Measurements from ENCODE around the gene OR4F15.
"Not testable (repeated sequence)": the region's sequence is repeated elsewhere in the genome, so short reads cannot be mapped to it uniquely, and the experiment has no call there.

Gene OR4F15, protein sequence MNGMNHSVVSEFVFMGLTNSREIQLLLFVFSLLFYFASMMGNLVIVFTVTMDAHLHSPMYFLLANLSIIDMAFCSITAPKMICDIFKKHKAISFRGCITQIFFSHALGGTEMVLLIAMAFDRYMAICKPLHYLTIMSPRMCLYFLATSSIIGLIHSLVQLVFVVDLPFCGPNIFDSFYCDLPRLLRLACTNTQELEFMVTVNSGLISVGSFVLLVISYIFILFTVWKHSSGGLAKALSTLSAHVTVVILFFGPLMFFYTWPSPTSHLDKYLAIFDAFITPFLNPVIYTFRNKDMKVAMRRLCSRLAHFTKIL
- total RNA-seq: 0 reads per million in 3 donors

DNA sequence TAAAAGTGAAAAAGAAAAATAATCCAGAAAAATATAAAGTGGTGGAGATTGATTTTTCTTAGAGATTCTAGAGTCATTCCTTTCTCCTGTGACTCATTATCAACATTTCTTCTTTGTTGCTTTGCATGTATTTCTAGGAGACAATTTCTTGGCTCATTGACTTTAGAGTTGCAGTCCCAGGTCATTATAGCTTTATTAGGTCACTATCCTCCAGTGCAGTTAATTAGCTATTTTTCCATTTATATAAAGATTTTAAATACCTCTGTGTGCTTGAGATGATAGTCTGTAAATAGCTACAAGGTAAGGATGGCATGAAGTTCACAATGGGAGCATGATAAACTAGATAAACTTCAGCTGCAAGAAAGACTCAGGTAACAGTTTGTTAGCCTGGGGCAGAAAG is at the start of gene OR4F15:
Gene OR4F15 (plus strand): TSS at position 301 of the 400 bp plus-strand sequence. CDS start 5,985 bp downstream, outside the sequence.
- no peaks in the 10 kb centered on the region for H3K36me3 ChIP-seq (ENCODE audit: control insufficient read depth, insufficient read depth, low read length)
- no peak for DNase-seq
- no peak within 1 kb of the TSS for H3K4me3 ChIP-seq (ENCODE audit: insufficient read depth, low read depth, low read length, poor library complexity, severe bottlenecking)
- no peaks in the 10 kb centered on the region for H3K9me3 ChIP-seq (ENCODE audit: control insufficient read depth, low read length)
- no peaks in the 10 kb centered on the region for H3K4me1 ChIP-seq (ENCODE audit: control insufficient read depth, insufficient read depth, low read length, poor library complexity, severe bottlenecking)
- no peak within 1 kb of the TSS for H3K27ac ChIP-seq (ENCODE audit: insufficient read depth, low read length, poor library complexity, severe bottlenecking)
- H3K27me3 ChIP-seq (replicated peaks; ENCODE audit: control insufficient read depth, insufficient read depth, low read length, poor library complexity, severe bottlenecking): peaks cover 2% of the 10 kb centered on the region

DNA sequence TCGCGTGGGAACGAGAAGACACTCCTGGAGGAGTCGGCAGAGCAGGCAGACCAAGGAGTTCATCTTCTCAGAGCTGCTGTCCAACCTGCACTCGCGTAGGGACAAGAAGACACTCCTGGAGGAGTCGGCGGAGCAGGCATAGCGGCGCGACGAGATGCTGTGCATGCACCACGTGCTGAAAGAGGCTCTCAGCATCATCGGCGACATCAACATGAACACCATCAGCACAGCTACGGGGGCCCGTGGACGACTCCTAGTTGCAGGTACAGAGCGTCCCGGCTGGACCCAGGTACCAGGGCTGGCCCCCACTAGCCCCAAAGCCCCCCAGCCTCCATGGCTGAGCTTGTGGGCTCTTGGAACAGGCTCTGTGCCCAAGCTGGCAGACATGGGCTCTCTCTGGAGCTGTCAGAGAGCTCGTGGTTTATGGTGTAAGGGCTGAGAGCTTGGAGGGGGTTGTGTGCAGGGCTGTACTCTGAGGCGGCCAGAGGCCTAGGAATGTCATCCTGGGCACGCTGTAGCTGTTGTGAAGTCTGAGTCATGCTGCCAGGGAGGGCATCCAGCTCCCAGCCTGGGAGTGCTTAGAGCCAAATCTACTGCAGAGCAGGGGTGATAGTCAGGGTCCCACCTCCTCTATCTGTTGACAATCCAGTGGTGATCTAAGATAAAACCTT is 47.2 kb upstream of the OR4F15 start:
- H3K4me1 ChIP-seq (ENCODE audit: control insufficient read depth, insufficient read depth, low read length, poor library complexity, severe bottlenecking); H3K27ac ChIP-seq (ENCODE audit: insufficient read depth, low read length, poor library complexity, severe bottlenecking); H3K36me3 ChIP-seq (ENCODE audit: control insufficient read depth, insufficient read depth, low read length); H3K4me3 ChIP-seq (ENCODE audit: insufficient read depth, low read depth, low read length, poor library complexity, severe bottlenecking); DNase-seq; H3K27me3 ChIP-seq (replicated peaks; ENCODE audit: control insufficient read depth, insufficient read depth, low read length, poor library complexity, severe bottlenecking); H3K9me3 ChIP-seq (ENCODE audit: control insufficient read depth, low read length): not testable (repeated sequence)

DNA sequence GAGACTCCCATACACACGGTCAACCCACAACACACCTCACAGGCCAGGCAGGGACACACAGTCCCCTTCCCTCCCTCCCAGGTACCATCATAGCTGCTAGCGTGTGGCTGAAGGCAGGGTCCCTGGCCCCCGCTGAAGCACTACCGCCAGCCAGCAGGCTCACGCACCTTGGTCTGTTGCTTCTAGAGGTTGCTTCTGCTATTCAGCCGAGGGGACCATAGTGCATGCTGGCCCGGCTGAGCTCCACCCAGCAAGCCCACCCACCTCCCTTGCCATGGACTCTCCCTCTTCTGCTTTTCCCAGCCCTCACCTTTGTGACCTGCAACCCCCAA is 46.7 kb upstream of the OR4F15 start:
- not testable (repeated sequence) for H3K4me3 ChIP-seq (ENCODE audit: insufficient read depth, low read depth, low read length, poor library complexity, severe bottlenecking); H3K27ac ChIP-seq (ENCODE audit: insufficient read depth, low read length, poor library complexity, severe bottlenecking); H3K4me1 ChIP-seq (ENCODE audit: control insufficient read depth, insufficient read depth, low read length, poor library complexity, severe bottlenecking); H3K9me3 ChIP-seq (ENCODE audit: control insufficient read depth, low read length); H3K27me3 ChIP-seq (replicated peaks; ENCODE audit: control insufficient read depth, insufficient read depth, low read length, poor library complexity, severe bottlenecking); H3K36me3 ChIP-seq (ENCODE audit: control insufficient read depth, insufficient read depth, low read length); DNase-seq

DNA sequence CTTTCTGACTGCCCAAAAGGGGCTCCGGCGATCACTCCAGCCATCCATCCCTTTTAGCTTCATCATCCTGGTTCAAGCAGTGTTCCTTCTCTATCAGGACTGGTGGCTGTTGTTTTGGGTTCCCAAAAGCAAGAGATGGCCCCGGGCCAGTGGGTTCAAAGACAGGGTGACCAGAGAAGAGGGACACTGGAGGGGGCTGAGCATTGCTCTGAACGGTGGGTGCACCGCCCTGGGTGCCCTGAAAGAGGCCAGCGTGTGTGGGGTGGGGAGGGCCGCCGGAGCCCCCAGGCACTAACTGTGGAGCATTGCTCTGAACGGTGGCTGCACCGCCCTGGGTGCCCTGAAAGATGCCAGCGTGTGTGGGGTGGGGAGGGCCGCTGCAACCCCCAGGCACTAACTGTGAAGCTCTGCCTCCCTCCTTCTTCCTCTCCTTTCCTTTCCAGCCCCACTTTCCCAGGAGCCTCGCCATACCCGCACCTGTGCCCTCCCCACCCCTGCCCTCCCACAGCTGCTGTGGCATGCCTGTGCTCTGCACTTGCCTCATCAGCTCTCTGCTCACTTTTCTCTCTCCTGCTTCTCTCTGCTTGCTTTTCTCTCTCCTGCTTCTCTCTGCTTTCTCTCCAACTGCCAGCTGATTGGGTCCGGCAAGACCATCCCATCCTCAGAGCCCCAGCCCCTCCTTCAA is 46.1 kb upstream of the OR4F15 start:
- no peak for DNase-seq
- H3K27ac ChIP-seq (ENCODE audit: insufficient read depth, low read length, poor library complexity, severe bottlenecking): no peak overlapping the region
- no peak overlapping the region for H3K4me3 ChIP-seq (ENCODE audit: insufficient read depth, low read depth, low read length, poor library complexity, severe bottlenecking)
- no peaks in the 10 kb centered on the region for H3K27me3 ChIP-seq (replicated peaks; ENCODE audit: control insufficient read depth, insufficient read depth, low read length, poor library complexity, severe bottlenecking)
- no peaks in the 10 kb centered on the region for H3K9me3 ChIP-seq (ENCODE audit: control insufficient read depth, low read length)
- no peaks in the 10 kb centered on the region for H3K4me1 ChIP-seq (ENCODE audit: control insufficient read depth, insufficient read depth, low read length, poor library complexity, severe bottlenecking)
- H3K36me3 ChIP-seq (ENCODE audit: control insufficient read depth, insufficient read depth, low read length): no peaks in the 10 kb centered on the region

DNA sequence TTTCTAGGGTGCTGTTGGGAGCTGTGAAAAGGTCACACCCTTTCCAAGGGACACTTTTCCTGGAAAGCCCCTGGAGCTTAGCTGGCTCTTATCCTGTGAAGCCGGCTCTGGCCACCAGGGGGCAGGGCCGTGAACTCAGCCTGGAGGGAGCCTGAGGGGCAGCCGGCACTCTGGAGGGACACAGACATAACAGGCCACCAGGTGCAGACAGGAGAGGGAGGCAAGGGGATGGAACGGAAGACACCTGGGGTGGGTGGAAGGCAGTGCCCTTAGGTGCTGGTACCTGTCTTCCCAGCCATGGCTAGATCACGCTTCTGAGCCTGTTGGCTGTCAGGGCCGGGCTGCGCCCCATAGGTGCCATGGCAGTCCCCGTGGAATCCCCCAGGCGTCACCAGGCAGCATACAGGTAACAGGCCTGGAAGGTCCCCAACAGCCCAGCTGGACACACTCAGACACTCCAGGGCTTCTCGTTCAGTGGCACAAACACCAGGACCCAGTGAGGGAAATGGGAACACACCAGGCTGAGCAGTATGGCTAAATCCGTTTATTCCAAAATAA is 44.8 kb upstream of the OR4F15 start:
- not testable (repeated sequence) for H3K27me3 ChIP-seq (replicated peaks; ENCODE audit: control insufficient read depth, insufficient read depth, low read length, poor library complexity, severe bottlenecking); H3K4me1 ChIP-seq (ENCODE audit: control insufficient read depth, insufficient read depth, low read length, poor library complexity, severe bottlenecking); H3K36me3 ChIP-seq (ENCODE audit: control insufficient read depth, insufficient read depth, low read length); H3K9me3 ChIP-seq (ENCODE audit: control insufficient read depth, low read length); H3K27ac ChIP-seq (ENCODE audit: insufficient read depth, low read length, poor library complexity, severe bottlenecking); H3K4me3 ChIP-seq (ENCODE audit: insufficient read depth, low read depth, low read length, poor library complexity, severe bottlenecking); DNase-seq

DNA sequence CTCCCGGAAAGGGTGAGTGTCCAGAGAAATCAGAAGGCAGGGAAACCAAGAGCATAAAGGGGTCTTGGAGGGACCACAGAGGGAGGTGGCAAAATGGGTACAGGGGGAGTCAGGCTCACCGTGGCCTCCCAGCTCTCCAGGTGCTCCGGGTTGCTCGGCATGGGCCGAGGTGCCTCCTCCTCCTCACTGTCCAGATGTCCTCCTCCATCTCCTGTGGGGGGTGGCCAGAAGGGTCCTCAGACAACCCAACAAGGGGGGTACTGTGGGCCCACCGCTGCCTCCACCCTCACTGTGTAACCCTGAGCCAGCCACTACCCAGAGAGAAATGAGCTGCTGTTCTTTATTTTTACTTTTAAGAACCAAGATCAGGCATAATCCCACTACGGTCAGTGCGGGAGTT is 39.1 kb upstream of the OR4F15 start:
- no peaks in the 10 kb centered on the region for H3K27me3 ChIP-seq (replicated peaks; ENCODE audit: control insufficient read depth, insufficient read depth, low read length, poor library complexity, severe bottlenecking)
- H3K4me3 ChIP-seq (ENCODE audit: insufficient read depth, low read depth, low read length, poor library complexity, severe bottlenecking): no peak overlapping the region
- H3K27ac ChIP-seq (ENCODE audit: insufficient read depth, low read length, poor library complexity, severe bottlenecking): no peak overlapping the region
- no peaks in the 10 kb centered on the region for H3K36me3 ChIP-seq (ENCODE audit: control insufficient read depth, insufficient read depth, low read length)
- H3K4me1 ChIP-seq (ENCODE audit: control insufficient read depth, insufficient read depth, low read length, poor library complexity, severe bottlenecking): no peaks in the 10 kb centered on the region
- no peaks in the 10 kb centered on the region for H3K9me3 ChIP-seq (ENCODE audit: control insufficient read depth, low read length)
- no peak for DNase-seq

DNA sequence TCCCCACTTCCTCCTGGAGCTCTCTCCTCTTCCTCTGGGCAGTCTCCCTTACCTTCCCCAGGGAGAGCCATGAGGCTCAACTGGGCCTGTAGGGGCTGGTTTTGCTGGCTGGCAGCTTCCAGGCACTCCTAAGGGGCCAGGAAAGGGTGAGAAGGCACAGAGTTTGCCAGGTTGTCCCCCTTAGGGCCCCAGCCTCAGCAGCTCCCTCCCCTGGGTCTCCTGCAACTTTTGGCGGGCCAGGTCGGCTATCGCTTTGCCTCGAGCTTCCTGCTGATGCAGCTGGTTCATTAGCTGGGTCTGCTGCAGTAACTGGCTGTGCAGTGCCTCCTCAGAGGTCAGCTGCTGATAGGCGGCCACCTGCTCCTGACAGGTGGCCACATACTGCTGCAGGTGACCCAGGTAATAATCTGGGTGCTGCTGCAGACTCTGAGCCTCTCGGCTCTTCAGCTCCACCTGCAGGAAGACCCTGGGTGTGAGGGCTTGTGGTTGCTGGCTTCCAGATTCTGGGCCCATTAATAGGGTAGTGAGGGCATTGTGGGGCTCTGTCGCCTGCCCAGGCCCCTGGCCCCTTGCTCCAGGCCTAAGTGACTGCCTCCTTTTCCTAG is 38.4 kb upstream of the OR4F15 start:
- Histone ChIP-seq H3K4me3 (ENCODE audit: insufficient read depth, low read depth, low read length, poor library complexity, severe bottlenecking) (no peak overlapping the region), H3K27me3 (replicated peaks; ENCODE audit: control insufficient read depth, insufficient read depth, low read length, poor library complexity, severe bottlenecking) (no peaks in the 10 kb centered on the region), H3K4me1 (ENCODE audit: control insufficient read depth, insufficient read depth, low read length, poor library complexity, severe bottlenecking) (no peaks in the 10 kb centered on the region), H3K9me3 (ENCODE audit: control insufficient read depth, low read length) (no peaks in the 10 kb centered on the region), H3K27ac (ENCODE audit: insufficient read depth, low read length, poor library complexity, severe bottlenecking) (no peak overlapping the region), H3K36me3 (ENCODE audit: control insufficient read depth, insufficient read depth, low read length) (no peaks in the 10 kb centered on the region)
- no peak for DNase-seq

DNA sequence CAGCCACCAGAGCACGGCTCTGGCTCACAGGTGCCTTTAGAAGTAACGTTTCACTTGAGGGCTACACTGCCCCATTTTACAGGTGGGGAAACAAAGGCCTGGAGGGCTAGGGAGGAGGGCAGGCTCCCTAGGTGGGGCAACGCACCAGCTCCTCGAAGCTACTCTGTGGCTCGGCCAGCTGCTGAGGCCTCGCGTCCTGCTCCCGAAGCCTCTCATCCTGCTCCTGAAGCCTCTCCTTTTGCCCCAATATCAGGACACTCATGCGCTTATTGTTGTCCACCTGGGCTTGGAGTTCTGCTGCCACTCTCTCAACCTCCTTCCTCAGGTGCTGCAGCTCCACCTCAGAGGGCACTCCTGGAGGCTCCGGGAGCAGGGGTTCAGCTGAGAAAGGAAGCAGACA is 36.9 kb upstream of the OR4F15 start:
- Histone ChIP-seq H3K4me3 (ENCODE audit: insufficient read depth, low read depth, low read length, poor library complexity, severe bottlenecking) (no peak overlapping the region), H3K36me3 (ENCODE audit: control insufficient read depth, insufficient read depth, low read length) (no peaks in the 10 kb centered on the region), H3K27ac (ENCODE audit: insufficient read depth, low read length, poor library complexity, severe bottlenecking) (no peak overlapping the region), H3K27me3 (replicated peaks; ENCODE audit: control insufficient read depth, insufficient read depth, low read length, poor library complexity, severe bottlenecking) (no peaks in the 10 kb centered on the region), H3K4me1 (ENCODE audit: control insufficient read depth, insufficient read depth, low read length, poor library complexity, severe bottlenecking) (no peaks in the 10 kb centered on the region), H3K9me3 (ENCODE audit: control insufficient read depth, low read length) (no peaks in the 10 kb centered on the region)
- no peak for DNase-seq

DNA sequence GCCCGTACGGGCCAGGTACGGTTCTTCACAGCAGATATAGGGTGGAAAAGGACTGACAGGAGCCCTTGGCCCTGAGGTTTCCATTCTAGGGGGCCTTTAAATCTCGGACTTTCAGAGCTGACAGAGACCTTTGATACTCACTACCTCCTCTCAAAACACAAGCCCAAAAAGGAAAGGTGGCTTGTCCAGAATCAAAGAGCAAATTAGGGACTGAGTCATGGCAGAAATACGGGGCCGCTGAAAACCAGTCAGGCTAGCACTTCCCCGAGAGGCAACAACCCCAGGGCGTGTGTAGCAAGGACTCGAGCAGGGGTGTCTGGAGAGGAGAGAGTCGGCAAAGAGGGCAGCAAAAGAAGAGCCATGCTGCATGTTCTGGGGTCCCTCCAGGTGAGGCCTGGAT is 33.4 kb upstream of the OR4F15 start:
- not testable (repeated sequence) for H3K27ac ChIP-seq (ENCODE audit: insufficient read depth, low read length, poor library complexity, severe bottlenecking); H3K36me3 ChIP-seq (ENCODE audit: control insufficient read depth, insufficient read depth, low read length); H3K4me1 ChIP-seq (ENCODE audit: control insufficient read depth, insufficient read depth, low read length, poor library complexity, severe bottlenecking); DNase-seq; H3K4me3 ChIP-seq (ENCODE audit: insufficient read depth, low read depth, low read length, poor library complexity, severe bottlenecking); H3K27me3 ChIP-seq (replicated peaks; ENCODE audit: control insufficient read depth, insufficient read depth, low read length, poor library complexity, severe bottlenecking); H3K9me3 ChIP-seq (ENCODE audit: control insufficient read depth, low read length)

DNA sequence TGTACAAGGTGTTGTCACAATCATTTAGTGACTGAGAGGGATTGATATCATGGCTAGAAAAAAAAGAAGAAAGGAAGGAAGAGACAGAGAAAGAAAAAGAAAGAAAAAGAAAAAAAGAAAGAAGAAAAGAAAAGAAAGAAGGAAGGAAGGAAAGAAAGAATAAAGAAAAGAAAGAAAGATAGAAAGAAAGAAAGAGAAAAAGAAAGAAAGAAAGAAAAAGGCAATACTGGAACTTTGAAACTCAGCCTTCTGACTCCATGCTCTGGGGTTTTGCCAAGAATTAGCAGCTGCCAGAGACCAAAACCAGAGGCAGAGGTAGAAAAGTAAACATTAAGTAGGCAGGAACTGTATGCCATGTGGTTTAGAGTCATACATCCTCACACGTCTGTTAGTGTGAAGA is 31.8 kb upstream of the OR4F15 start:
- H3K27ac ChIP-seq (ENCODE audit: insufficient read depth, low read length, poor library complexity, severe bottlenecking); DNase-seq; H3K4me3 ChIP-seq (ENCODE audit: insufficient read depth, low read depth, low read length, poor library complexity, severe bottlenecking); H3K27me3 ChIP-seq (replicated peaks; ENCODE audit: control insufficient read depth, insufficient read depth, low read length, poor library complexity, severe bottlenecking); H3K4me1 ChIP-seq (ENCODE audit: control insufficient read depth, insufficient read depth, low read length, poor library complexity, severe bottlenecking); H3K9me3 ChIP-seq (ENCODE audit: control insufficient read depth, low read length); H3K36me3 ChIP-seq (ENCODE audit: control insufficient read depth, insufficient read depth, low read length): not testable (repeated sequence)

All from effector memory CD4-positive, alpha-beta T cell (primary cell).